HG02870 (cell line): ENCODE results near the gene DLL3.

Source experiments
- ATAC-seq: cut with Tn5 transposase; IDR thresholded peaks from one replicate; pipeline ENCODE4 v1.9.1; 2021; ENCODE audit warnings: mild to moderate bottlenecking, moderate library complexity; ENCODE audit not compliant: unreplicated experiment

DLL3 gene

DNA sequence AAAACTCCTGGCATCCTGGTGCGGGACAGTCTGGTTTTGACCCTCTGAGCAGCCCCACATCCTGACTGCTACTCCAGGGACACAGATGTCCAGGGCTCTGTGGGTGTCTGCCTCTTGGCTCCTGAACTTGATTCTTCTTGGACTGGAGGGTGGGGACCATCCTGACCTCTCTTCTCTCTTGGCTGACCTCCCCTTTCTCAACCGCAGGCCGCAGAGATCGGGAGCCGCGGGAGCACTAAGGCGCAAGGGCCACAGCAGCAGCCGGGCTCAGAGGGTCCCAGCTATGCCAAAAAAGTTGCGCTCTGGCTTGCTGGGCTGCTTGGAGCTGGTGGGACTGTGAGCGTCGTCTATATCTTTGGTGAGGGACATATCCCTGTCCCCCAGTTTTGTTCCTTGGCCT is 17.1 kb upstream of the DLL3 start:
- no peak for ATAC-seq

DNA sequence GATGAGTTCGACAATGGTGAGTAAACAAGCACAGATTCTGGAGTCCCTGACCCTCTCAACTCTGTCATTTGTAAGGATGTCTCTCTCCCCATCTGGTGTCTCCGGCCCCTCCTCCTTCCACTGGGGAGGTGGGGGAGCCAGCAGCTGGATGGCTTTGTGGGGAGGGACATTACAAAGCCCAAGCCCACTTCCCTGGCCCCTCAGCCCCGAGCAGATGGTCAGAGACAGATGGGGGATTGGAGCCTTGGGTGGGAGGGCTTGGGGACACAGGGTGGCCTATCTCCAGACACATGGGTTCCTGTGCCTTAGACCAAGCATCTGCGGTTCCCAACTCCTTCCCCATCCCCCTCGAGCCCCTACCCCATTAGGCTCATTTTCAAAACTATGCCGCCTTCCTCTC is 15.6 kb upstream of the DLL3 start:
- no peak for ATAC-seq

DNA sequence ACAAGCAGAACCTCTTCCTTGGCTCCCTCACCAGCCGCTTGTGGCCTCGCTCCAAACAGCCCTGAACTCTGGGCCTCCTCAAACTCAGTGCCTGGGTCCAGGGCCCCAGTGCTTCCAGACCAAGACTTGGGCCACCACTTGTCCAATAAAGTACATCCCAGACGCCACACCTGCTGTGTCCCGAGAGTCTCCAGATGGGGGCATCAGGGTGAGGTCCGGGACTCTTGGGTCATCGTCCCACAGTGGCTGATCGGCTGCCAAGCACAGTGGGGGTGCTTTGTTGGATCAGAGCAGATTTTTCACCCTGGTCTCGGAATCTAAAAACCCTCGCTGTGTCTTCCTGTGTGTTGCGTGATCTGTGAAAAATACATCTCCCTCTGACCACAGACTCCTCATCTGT is 9.0 kb upstream of the DLL3 start:
- ATAC-seq: no peak

DNA sequence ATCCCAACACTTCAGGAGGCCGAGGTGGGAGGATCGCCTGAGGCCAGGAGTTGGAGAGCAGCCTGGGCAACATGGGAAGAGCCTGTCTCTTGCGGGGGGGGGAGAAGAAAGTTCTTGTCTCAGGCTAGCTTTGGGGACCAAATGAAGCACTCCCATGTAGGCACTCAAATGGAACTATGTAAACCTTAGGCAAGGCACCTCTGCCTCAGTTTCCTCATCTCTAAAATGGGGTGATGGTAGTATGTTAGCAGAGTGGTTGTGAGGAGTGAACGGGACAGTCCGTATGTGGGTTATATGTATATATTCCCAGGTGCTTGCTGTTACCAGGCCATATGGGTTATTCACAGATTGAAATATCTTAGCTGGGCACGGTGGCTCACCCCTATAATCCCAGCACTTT is 6.5 kb upstream of the DLL3 start:
- ATAC-seq: no peak

DNA sequence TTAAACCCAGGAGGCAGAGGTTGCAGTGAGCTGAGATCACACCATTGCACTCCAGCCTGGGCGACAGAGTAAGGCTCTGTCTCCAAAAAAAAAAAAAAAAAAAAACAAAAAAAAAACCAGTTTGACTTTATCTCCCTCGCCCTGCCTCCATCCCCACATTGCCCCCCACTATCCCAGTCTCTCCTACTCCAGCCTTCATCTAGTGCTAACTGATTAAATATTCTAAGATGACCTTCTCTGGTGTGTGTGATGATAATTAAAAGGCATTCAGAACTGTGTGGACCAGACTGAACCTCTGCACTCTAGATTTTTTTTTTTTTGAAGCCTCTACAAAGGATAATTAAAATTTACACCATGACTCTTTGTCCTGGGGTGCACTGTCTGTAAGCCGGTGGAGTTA is 6.0 kb upstream of the DLL3 start:
- ATAC-seq: no peak

DNA sequence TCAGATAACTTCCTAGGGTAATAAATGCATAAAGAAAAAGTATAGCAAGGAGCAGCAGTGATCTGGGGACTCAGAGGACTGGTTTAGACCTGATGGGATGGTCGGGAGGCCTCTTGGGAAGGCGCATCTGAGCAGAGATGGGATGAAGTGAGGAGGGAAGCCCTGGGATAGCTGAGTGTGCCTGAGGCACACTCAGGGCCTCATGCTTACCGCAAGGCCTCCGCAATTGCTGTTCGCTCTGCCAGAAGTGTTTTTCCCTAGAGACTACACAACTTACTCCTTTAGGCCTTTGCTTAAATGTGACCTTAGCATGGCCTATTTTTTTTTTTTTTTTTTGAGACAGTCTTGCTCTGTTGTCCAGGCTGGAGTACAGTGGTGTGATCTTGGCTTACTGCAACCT is 4.1 kb upstream of the DLL3 start:
- ATAC-seq: no peak

DNA sequence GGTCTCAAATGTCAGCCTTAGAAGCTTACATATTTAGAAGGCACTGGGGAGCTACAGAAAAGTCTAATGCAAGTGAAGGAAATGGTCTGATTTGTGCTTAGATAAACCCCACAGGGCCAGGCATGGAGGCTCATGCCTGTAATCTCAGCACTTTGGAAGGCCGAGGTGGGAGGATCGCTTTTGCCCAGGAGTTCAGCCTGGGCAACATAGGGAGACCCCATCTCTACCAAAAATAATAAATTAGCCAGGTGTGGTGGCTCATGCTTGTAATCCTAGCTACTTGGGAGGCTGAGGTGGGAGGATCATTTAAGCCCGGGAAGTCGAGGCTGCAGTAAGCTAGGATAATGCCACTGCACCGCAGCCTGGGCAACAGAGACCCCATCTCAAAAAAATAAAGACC is 2.7 kb upstream of the DLL3 start:
- no peak for ATAC-seq

DNA sequence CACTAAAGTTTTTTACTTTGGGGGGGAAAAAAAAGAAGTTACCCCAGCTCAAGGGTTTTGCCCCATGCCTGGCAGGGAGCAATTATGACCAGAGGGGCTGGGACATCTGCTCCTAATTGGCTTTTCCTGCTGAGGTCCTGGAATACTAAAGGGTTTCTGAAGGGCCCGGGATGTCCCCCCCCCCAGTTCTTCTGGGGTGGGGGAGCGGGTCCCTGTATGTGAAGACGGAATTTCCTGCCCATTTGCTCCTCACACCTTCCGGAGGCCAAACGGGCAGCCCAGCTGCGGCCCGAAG is 1.1 kb upstream of the DLL3 start:
- no peak for ATAC-seq

DNA sequence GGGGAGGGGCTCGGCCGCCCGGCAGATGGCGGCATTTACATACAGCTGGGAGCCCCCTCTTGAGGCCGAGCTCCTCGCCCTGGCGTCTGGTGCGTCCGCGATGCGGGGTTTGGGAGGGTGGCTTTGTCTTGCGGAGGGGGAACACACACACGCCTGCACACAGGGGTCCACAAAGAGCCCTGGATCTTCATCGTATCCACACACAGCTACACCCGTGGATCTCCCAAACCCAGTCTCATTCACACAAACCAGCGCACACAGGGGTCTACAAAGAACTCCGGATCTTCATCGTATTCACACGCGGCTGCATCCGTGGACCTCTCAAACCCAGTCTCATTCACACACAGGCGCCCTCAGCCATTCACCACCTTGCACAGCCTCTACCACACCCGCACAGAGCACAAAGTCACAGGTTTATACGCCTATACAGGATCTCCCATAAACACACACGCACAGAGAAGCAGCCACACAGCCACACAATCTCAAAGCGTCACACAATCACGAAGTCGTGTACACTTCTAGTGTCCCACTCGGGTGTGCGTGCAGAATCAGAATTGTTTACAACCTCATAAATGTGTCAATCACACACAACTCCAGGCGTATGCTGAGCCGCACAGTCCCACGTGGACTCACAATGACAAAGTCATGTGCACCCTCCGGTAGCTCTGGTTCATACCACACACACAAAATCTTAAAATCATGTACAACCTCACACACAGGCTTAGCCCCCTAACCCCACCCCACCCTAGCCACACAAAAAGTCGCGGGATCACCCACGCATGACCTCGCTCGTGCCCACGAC is 550 bp upstream of the DLL3 start:
- no peak for ATAC-seq

DNA sequence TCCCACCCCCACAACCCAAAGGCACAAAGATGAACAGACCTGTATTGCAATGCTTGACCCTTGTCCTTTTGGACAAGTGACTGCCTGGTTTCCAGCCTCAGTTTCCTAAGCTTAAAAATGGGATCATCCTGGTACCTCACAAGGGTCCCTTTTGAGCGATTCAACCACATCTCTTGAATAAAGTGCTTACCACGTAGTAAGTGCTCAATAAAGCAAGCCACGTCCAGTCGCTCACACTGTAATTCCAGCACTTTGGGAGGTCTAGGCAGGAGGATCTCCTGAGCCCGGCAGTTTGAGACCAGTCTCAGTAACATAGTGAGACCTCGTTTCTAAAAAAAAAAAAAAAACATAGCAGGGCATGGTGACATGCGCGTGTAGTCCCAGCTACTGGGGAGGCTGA is 1.2 kb downstream of the DLL3 start:
- no peak for ATAC-seq

DNA sequence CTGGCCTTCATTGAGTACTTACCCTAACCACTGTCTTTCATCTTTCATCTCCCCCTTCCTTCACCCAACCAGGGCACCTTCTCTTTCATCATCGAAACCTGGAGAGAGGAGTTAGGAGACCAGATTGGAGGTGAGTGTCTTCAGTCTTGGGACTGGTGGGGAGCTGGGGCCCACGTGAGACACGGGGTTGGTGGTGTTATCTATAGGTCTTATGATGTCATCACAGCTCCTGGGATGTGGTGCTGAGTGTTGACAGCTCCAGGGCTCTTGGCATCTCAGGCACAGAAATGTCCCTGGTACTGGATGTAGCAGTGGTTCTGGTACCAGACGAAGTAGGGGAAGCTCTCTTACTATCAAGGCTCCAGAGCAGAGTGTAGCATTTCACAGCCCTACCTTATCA is 1.8 kb downstream of the DLL3 start:
- ATAC-seq: no peak

DNA sequence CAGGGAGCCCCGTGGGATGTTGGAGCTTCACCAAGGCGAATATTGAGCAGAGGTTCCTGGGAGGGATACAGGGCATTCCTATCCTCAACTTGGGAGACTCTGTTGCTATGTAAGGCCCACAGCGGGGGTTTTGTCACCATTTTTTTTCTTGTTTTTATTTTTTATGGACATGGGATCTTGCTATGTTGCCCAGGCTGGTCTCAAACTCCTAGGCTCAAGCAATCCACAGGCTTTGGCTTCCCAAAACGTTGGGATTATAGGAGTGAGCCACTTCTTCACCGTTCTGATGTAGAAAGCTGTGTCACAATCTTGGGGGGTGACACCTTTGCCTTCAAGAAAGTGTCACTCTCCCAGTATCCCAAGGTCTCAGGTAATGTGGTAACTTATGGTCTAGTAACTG is 2.6 kb downstream of the DLL3 start:
- no peak for ATAC-seq

DNA sequence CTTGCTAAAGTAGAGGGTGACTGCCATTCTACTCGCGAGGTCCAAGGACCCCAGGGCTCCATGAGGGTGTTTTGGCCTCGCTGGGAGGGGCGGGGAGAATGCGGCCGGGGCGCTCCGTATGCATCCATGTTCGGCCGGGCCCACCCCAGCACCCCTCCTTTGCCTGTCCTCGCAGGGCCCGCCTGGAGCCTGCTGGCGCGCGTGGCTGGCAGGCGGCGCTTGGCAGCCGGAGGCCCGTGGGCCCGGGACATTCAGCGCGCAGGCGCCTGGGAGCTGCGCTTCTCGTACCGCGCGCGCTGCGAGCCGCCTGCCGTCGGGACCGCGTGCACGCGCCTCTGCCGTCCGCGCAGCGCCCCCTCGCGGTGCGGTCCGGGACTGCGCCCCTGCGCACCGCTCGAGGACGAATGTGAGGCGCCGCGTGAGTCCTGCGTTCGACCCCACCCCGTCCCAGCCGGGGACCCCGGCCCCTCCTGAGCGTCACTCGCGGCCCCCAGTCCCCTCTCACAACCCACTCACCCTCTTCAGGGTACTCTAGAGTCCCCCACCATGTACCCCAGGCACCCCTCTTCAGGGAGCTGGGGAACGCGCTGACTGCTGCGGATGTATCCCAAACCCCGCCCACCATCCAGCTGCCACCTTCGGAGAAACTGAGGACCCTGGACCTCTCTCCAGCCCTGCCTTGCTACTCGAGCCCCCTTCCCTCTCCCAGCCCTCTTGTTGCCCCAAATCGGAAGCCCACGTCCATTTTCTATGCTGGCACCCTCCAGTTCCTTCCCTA is 4.1 kb downstream of the DLL3 start:
- ATAC-seq: no peak

DNA sequence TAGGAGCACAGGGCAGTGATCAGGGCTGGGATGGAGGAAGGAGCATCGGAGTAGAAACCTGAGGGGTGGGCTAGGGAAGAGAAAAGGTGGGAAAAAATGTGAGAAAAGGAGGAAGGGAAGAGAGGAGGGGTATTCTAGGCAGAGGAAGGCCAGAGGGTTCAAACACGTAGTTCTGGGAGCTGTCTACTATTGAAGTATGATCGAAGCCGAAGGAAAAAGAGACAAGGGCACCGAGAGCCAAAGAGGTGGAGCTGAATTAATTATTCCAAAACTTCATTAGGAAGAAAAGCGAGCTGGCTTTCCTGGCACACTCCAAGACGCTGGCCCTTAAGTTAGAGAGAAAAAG is 7.8 kb downstream of the DLL3 start:
- ATAC-seq: no peak

DNA sequence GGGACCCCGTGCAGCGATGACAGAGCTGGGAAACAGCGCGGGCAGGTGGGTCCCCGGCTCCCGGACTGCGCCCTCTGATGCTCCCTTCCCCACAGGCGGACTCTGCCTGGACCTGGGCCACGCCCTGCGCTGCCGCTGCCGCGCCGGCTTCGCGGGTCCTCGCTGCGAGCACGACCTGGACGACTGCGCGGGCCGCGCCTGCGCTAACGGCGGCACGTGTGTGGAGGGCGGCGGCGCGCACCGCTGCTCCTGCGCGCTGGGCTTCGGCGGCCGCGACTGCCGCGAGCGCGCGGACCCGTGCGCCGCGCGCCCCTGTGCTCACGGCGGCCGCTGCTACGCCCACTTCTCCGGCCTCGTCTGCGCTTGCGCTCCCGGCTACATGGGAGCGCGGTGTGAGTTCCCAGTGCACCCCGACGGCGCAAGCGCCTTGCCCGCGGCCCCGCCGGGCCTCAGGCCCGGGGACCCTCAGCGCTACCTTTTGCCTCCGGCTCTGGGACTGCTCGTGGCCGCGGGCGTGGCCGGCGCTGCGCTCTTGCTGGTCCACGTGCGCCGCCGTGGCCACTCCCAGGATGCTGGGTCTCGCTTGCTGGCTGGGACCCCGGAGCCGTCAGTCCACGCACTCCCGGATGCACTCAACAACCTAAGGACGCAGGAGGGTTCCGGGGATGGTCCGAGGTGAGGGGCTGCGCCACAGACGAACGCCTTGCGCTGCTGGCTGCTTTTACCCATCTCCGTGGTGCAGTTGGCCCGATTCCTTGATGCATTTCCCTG is 8.4 kb downstream of the DLL3 start:
- no peak for ATAC-seq

DNA sequence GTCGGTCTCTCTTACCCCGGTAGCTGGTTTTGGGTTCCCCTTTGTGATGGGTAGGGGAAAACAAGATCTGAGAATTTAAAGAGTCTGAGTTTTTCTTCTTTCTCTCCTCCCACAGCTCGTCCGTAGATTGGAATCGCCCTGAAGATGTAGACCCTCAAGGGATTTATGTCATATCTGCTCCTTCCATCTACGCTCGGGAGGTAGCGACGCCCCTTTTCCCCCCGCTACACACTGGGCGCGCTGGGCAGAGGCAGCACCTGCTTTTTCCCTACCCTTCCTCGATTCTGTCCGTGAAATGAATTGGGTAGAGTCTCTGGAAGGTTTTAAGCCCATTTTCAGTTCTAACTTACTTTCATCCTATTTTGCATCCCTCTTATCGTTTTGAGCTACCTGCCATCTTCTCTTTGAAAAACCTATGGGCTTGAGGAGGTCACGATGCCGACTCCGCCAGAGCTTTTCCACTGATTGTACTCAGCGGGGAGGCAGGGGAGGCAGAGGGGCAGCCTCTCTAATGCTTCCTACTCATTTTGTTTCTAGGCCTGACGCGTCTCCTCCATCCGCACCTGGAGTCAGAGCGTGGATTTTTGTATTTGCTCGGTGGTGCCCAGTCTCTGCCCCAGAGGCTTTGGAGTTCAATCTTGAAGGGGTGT is 9.1 kb downstream of the DLL3 start:
- no peak for ATAC-seq

DNA sequence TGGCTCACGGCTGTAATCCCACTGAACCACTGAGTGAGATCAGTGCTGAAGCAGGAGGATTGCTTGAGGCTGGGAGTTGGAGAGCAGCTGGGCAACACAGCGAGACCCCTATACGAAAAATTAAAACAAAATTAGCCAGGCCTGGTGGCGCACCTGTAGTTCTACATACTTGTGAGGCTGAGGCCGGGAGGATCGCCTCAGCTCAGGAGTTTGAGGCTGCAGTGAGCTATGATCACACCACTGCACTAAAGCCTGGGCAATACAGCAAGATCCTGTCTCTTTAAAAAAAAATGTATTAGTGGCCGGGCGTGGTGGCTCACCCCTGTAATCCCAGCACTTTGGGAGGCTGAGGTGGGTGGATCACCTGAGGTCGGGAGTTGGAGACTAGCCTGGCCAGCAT is 9.9 kb downstream of the DLL3 start:
- no peak for ATAC-seq

DNA sequence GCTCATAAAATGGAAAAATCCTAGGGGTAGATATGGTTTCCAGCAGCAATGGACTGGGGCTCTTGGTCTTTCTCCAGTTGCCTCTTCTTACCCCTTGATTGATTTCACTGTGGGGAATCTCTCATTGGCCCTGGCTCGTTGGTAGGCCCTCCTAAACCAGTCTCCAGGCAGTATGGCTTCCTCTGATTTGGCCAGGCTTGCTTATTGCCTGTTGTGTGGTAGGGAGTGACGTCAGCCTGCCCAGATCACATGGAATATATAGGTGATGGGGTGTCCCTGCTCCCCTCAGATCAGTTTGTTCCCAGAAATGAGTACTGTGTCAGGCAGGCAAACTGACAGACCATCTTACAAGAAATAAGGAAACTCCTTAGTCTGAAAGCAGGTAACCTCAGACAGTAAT is 10.5 kb downstream of the DLL3 start:
- no peak for ATAC-seq

DNA sequence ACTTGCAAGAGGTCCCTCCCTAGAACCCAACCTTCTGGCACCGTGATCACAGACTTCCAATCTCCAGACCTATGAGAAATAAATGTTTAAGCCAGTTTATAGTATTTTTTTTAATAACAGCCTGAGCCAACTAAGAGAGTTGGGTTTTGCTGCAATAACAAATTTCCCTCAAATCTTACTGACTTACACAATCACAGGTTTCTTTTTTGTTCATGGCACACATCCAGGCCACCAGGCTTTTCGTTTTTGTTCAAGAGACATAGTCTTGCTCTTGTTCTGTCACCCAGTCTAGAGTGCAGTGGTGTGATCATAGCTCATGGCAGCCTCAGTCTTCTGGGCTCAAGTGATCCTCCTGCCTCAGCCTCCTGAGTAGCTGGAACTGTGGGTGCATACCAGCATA is 14.2 kb downstream of the DLL3 start:
- ATAC-seq: no peak

DNA sequence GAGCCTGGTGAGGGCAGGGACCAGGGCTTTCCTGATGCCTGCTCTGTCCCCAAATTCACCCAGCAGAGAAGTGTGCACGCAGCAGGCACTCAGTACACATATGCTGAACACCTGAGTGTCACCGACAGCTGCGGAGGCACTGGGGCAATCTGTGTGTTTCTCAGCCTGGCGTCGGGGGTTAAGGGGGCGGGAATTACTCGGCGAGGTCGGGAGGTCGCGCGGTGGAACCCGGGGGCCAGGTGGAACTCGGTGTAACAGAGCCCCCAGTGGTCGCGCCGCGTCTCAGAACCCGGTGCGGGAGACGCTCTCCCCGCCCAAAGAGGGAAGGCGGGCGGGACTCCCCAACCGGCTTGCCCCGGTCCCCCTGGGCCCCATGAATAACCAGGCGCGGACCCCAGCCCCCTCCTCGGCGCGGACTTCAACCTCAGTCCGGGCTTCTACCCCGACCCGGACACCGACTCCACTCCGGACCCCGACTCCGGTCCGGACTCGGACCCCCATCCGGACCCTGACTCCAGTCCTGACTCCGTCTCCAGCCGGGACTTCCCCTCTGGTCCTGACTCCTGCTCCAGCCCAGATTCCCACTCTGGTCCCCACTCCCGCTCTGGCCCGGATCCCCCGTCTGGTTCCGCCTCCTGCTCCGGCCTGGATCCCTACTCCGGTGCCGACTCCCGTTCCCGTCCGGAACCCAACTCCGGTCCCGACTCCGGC is 16.2 kb downstream of the DLL3 start, which contains the start of gene SELENOV:
Gene SELENOV, plus strand, starts transcription at position 300 of the 711 bp plus-strand sequence. Its CDS starts 74 bp downstream, at position 374.
- no peak for ATAC-seq
